SH-SY5Y (cell line): ENCODE data around the gene AEBP2.

Experiments used
- GATA2 ChIP-seq: IDR thresholded peaks from 2 replicates; pipeline ENCODE4 v1.6.1; 2011; ENCODE audit warnings: mild to moderate bottlenecking, low read depth, low read length
- GATA3 ChIP-seq: IDR thresholded peaks from 2 replicates; pipeline ENCODE4 v1.6.1; 2011; ENCODE audit warnings: low read depth, mild to moderate bottlenecking, low read length, moderate library complexity

Gene AEBP2

GRCh38 chr12:19411234-19412204 is 27.8 kb upstream of the AEBP2 start:
- TF ChIP-seq GATA3 (no peak), GATA2 (no peak)

- TF ChIP-seq GATA2 (no peak), GATA3 (no peak)
Observed at GRCh38 chr12:19412844-19413243, 26.4 kb upstream of the AEBP2 start.

GRCh38 chr12:19415563-19415962 is 23.7 kb upstream of the AEBP2 start:
- TF ChIP-seq GATA3 (no peak), GATA2 (no peak)

GRCh38 chr12:19419086-19419485 is 20.2 kb upstream of the AEBP2 start:
- TF ChIP-seq GATA3 (no peak), GATA2 (no peak)

GRCh38 chr12:19421503-19422282 is 17.6 kb upstream of the AEBP2 start:
- TF ChIP-seq GATA3, result no peak
- no peak for TF ChIP-seq GATA2

GRCh38 chr12:19423166-19423930 is 15.9 kb upstream of the AEBP2 start:
- TF ChIP-seq GATA3 (no peak), GATA2 (no peak)

- no peak for TF ChIP-seq GATA3
- TF ChIP-seq GATA2, result no peak
Observed at GRCh38 chr12:19428246-19428645, 11.0 kb upstream of the AEBP2 start.

- no peak for TF ChIP-seq GATA2
- no peak for TF ChIP-seq GATA3
Observed at GRCh38 chr12:19430988-19431387, 8.3 kb upstream of the AEBP2 start.

- TF ChIP-seq GATA3 (peak; percentile 25; the same call in 1 of the 2 replicates), GATA2 (no peak)
Observed at GRCh38 chr12:19431407-19432308, 7.6 kb upstream of the AEBP2 start.

GRCh38 chr12:19432309-19433170 is 6.8 kb upstream of the AEBP2 start:
- TF ChIP-seq GATA3 (no peak), GATA2 (no peak)

- no peak for TF ChIP-seq GATA2
- no peak for TF ChIP-seq GATA3
Observed at GRCh38 chr12:19434538-19434937, 4.8 kb upstream of the AEBP2 start.
